AG09309 (cell line): ENCODE measurements around the gene NKPD1.

ENCODE experiments used
- DNase-seq: peaks from one replicate; pipeline ENCODE4 v3.0.0-alpha.2; 2010; ENCODE audit warnings: low read depth
- H3K4me3 ChIP-seq: 2 replicates; pipeline ENCODE4 v1.5.1; 2011; ENCODE audit warnings: mild to moderate bottlenecking, low read depth, low read length, moderate library complexity; ENCODE audit not compliant: control insufficient read depth
- CTCF ChIP-seq: IDR thresholded peaks from 2 replicates; pipeline ENCODE4 v1.5.1; 2011; ENCODE audit warnings: mild to moderate bottlenecking, low read depth, low read length, inconsistent platforms; ENCODE audit not compliant: insufficient read depth, control insufficient read depth; ENCODE audit errors: missing control alignments

The NKPD1 gene

DNA sequence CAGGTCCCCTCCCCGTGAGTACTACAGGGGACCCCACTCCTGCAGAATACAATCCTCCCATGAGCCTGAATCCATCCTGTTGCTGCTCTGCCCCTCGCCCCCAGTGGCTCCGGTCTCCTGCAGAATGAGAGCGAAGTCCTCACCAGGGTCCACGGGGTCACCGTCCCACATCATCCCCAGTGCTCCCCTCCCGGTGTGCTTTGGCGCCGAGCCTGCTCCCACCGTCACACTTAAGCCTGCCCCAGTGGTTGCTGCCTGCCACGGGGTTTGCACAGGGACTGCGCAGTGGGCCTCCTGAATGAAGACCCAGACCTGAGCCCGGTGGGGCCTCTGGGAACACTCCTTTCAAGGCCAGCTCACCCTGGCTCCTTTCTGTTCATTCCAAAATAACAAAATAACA, 30.5 kb downstream of the NKPD1 start:
- TF ChIP-seq CTCF, result no peak
- no peak overlapping the region for H3K4me3 ChIP-seq
- no peak for DNase-seq

DNA sequence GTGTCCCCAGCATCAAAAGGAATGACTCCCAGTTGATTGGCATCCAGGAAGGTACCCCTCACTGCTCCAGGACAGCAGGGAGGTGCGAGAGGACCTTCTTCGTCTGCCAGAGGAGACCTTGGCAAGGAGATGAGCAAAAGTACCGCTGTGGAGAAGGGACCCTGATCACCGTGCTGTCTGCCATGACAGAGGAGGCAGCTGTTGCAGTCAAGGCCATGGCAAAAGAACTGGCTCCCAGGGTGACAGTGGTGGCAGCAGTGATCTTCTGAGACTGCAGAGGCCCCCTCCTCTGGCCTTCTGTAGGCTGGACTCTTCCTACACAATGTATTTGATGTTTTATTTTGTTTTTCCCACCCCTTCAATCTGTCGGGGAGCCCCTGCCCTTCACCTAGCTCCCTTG, 32.0 kb downstream of the NKPD1 start:
- no peak overlapping the region for H3K4me3 ChIP-seq
- no peak for TF ChIP-seq CTCF
- DNase-seq, result no peak

DNA sequence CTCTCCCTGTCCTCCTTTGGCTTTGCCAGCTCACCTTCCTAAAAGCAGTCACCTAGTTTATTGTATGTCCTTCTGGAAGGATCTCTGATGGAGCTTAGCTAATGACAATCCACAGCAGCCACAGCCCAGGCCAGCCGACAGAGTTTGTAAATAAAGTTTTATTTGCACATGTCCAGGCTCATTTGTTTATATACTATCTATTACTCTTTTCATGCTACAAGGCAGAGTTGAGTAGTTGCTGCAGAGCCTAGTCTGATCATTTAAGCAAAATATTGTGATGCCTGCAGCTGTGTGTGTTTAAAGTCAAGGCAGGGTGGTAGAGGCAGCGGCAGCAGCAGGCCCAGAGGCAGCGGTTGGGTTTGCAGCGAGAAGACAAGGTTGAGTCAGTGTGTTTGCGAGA, 32.6 kb downstream of the NKPD1 start:
- no peak overlapping the region for H3K4me3 ChIP-seq
- no peak for DNase-seq
- TF ChIP-seq CTCF, result no peak

DNA sequence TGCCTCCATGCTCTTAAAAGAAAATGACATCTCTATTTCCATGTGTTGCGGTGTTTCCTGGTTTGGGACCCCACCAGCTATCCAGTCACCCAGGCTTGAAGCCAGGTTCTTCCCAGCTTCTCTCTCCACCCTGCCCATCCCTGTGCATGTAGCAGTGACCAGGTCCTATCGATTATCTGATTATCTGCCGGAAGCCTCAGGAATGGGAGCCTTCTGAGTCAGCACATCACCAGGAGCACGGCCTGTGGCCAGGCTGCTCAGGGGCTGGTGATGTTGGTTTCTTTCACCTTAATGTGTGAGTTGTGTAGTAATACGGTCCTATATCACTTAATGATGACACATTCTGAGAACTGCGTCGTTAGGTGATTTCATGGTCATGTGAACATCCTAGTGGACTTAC, 34.1 kb downstream of the NKPD1 start:
- no peak for DNase-seq
- TF ChIP-seq CTCF, result no peak
- H3K4me3 ChIP-seq, result no peak overlapping the region

GRCh38 chr19:45125975-45126493, 34.7 kb downstream of the NKPD1 start:
- no peak for DNase-seq
- peak; percentile 80 for TF ChIP-seq CTCF
- H3K4me3 ChIP-seq, result no peak overlapping the region

GRCh38 chr19:45125360-45125759, 35.4 kb downstream of the NKPD1 start:
- no peak for TF ChIP-seq CTCF
- DNase-seq, result no peak
- no peak overlapping the region for H3K4me3 ChIP-seq

- DNase-seq, result no peak
- no peak for TF ChIP-seq CTCF
- H3K4me3 ChIP-seq, result no peak overlapping the region
Observed at GRCh38 chr19:45124021-45124420, 36.8 kb downstream of the NKPD1 start.
